HEK293T (cell line): ENCODE results near the gene CACNG1.
"Not testable (repeated sequence)": the region's sequence is repeated elsewhere in the genome, so short reads cannot be mapped to it uniquely, and the experiment has no call there.

ENCODE experiments used
- CTCF ChIA-PET: fragments of 350-600 bp; formaldehyde crosslinking; extraction: SDS; loops from one replicate; lab custom pipeline; 2021; ENCODE audit warnings: antibody characterized with exemption, inconsistent platforms; lab: Yijun Ruan, JAX
- POLR2A ChIA-PET: fragments of 350-600 bp; formaldehyde crosslinking; extraction: SDS; loops from one replicate; lab custom pipeline; 2020; ENCODE audit warnings: antibody characterized with exemption, inconsistent platforms; lab: Yijun Ruan, JAX
- DNase-seq: peaks from one replicate; pipeline ENCODE4 v3.0.0; 2012; ENCODE audit warnings: mixed read lengths; ENCODE audit errors: extremely low spot score
- ARNT ChIP-seq: fragments of 450-650 bp; IDR thresholded peaks from 2 replicates; pipeline ENCODE4 v1.6.1; 2017; ENCODE audit warnings: mild to moderate bottlenecking
- BHLHE40 ChIP-seq: fragments of 450-650 bp; IDR thresholded peaks from 2 replicates; pipeline ENCODE4 v1.6.1; 2016; ENCODE audit warnings: mild to moderate bottlenecking, moderate library complexity, borderline replicate concordance
- CTBP1 ChIP-seq: fragments of 450-650 bp; IDR thresholded peaks from 2 replicates; pipeline ENCODE4 v1.6.1; 2016; ENCODE audit warnings: borderline replicate concordance
- ELF4 ChIP-seq: fragments of 450-650 bp; IDR thresholded peaks from 2 replicates; pipeline ENCODE4 v1.6.1; 2017; ENCODE audit warnings: antibody characterized with exemption
- FOXA1 ChIP-seq: fragments of 450-650 bp; IDR thresholded peaks from 2 replicates; pipeline ENCODE4 v1.6.1; 2016; ENCODE audit warnings: mild to moderate bottlenecking
- FOXK2 ChIP-seq: fragments of 450-650 bp; IDR thresholded peaks from 2 replicates; pipeline ENCODE4 v1.6.1; 2016; ENCODE audit warnings: mild to moderate bottlenecking
- FOXM1 ChIP-seq: fragments of 450-650 bp; IDR thresholded peaks from 2 replicates; pipeline ENCODE4 v1.6.1; 2017; ENCODE audit warnings: mild to moderate bottlenecking, borderline replicate concordance
- HDGF ChIP-seq: fragments of 450-650 bp; IDR thresholded peaks from 2 replicates; pipeline ENCODE4 v1.6.1; 2017; ENCODE audit warnings: antibody characterized with exemption, borderline replicate concordance
- L3MBTL2 ChIP-seq: fragments of 450-650 bp; conservative IDR thresholded peaks from 2 replicates; pipeline ENCODE4 v1.6.1; 2016; ENCODE audit warnings: mild to moderate bottlenecking
- LEF1 ChIP-seq: fragments of 450-650 bp; IDR thresholded peaks from 2 replicates; pipeline ENCODE4 v1.6.1; 2017; ENCODE audit warnings: mild to moderate bottlenecking, borderline replicate concordance
- NFRKB ChIP-seq: fragments of 450-650 bp; IDR thresholded peaks from 2 replicates; pipeline ENCODE4 v1.6.1; 2016; ENCODE audit warnings: mild to moderate bottlenecking, moderate library complexity
- SP1 ChIP-seq: fragments of 450-650 bp; IDR thresholded peaks from 2 replicates; pipeline ENCODE4 v1.6.1; 2017
- SUZ12 ChIP-seq: fragments of 450-650 bp; IDR thresholded peaks from 2 replicates; pipeline ENCODE4 v1.6.1; 2016; ENCODE audit warnings: mild to moderate bottlenecking
- TARDBP ChIP-seq: fragments of 450-650 bp; IDR thresholded peaks from 2 replicates; pipeline ENCODE4 v1.6.1; 2016
- ZNF384 ChIP-seq: fragments of 450-650 bp; IDR thresholded peaks from 2 replicates; pipeline ENCODE4 v1.6.1; 2016
- TF ChIP-seq, protein P1 (sequence below): fragments of 450-650 bp; IDR thresholded peaks from 2 replicates; pipeline ENCODE4 v1.6.1; 2016

The CACNG1 gene

DNA sequence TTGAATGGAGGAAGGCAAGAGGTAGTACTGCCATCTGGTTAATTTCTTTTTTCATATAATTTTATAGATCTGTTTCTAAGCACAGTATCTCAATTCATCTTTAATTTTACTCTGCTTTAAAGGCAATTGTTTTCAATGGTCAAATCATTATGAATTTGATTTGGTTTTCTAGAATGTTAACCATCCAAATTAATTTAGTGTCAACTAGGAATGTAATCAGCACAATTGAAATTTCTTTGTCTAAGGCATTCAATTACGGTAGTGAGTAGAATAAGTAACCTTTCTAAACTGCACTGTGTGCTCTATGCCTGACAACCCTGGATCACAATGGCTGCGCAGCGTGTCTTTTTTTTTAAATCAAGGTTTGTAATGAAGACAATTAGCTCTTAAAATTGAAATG lies 44.3 kb downstream of the CACNG1 start:
- DNase-seq: no peak
- POLR2A ChIA-PET: no interaction called here
- CTCF ChIA-PET: no interaction called here
- TF ChIP-seq ELF4: no peak
- no peak for TF ChIP-seq BHLHE40
- no peak for TF ChIP-seq SP1
- TF ChIP-seq ARNT: no peak
- TF ChIP-seq L3MBTL2: no peak
- TF ChIP-seq SUZ12: no peak

DNA sequence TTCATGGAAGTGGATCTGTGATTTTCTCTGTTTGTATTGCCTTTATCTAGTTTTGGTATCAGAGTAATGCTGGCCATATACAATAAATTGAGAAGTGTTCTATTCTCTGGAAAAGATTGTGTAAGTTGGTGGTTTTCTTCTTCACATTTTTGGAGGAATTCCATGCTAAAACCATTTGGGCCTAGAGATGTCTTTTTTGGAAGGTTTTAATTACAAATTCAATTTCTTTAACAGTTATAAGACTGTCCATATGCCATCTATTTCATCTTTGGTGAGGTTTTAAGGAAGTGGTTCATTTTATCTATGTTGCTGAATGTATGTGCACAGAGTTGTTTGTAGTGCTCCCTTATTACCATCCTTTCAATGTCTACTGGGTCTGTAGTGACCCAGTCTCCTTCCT lies 46.0 kb downstream of the CACNG1 start:
- no peak for TF ChIP-seq L3MBTL2
- no peak for TF ChIP-seq LEF1
- no peak for TF ChIP-seq ELF4
- no peak for TF ChIP-seq SP1
- TF ChIP-seq FOXM1: no peak
- TF ChIP-seq TARDBP: no peak
- TF ChIP-seq HDGF: no peak
- TF ChIP-seq, protein P1, sequence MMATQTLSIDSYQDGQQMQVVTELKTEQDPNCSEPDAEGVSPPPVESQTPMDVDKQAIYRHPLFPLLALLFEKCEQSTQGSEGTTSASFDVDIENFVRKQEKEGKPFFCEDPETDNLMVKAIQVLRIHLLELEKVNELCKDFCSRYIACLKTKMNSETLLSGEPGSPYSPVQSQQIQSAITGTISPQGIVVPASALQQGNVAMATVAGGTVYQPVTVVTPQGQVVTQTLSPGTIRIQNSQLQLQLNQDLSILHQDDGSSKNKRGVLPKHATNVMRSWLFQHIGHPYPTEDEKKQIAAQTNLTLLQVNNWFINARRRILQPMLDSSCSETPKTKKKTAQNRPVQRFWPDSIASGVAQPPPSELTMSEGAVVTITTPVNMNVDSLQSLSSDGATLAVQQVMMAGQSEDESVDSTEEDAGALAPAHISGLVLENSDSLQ: no peak
- ChIA-PET CTCF (no interaction called here), POLR2A (no interaction called here)
- DNase-seq: no peak

DNA sequence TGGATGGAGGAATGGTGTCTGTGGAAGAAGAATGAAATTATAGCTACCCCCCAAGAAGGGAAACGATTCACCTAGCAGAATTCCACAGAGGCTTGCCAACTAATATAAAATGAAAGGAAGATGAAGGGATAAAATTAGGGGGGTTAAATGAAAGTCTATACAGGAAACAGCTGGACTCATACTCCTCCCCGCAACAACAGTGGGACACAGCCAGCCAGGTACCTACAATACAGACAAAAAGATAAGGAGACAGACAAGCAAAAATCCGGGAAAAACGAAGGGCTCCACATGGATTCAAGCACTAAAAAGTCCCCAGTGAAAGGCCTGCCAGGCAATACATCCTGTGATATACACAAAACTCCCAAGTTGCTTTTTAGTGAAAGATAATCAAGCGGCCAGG lies 47.9 kb downstream of the CACNG1 start:
- ChIA-PET CTCF (interaction anchor here (0.6 kb wide), 1 partner anchor 231 kb away, joined by 4 read pairs; no protein-coding TSS in a partner anchor), POLR2A (interaction anchor here (1.1 kb wide), 1 partner anchor 34 kb away, joined by 3 read pairs; no protein-coding TSS in a partner anchor)
- DNase-seq: no peak
- no peak for TF ChIP-seq FOXK2
- no peak for TF ChIP-seq L3MBTL2
- TF ChIP-seq ZNF384: no peak
- no peak for TF ChIP-seq LEF1
- no peak for TF ChIP-seq FOXM1
- no peak for TF ChIP-seq HDGF
- no peak for TF ChIP-seq FOXA1
- no peak for TF ChIP-seq SUZ12
- TF ChIP-seq TARDBP: no peak
- TF ChIP-seq, protein P1: no peak
- TF ChIP-seq ARNT: no peak
- TF ChIP-seq ELF4: no peak
- TF ChIP-seq CTBP1: no peak
- TF ChIP-seq NFRKB: no peak
- no peak for TF ChIP-seq BHLHE40

DNA sequence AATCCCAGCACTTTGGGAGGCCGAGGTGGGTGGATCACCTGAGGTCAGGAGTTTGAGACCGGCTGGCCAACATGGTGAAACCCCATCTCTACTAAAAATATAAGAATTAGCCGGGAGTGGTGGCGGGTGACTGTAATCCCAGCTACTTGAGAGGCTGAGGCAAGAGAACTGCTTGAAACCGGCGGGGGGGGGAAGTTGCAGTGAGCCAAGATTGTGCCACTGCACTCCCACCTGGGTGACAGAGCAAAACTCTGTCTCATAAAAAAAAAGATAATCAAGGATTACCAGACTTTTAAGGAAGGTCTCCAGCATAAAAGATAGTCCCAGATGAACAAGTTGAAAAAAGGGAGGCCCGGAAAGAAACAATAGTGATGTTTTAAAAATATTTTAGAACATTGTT lies 48.4 kb downstream of the CACNG1 start:
- CTCF ChIA-PET, DNase-seq: not testable (repeated sequence)
- POLR2A ChIA-PET: interaction anchor here (1.1 kb wide), 1 partner anchor 34 kb away, joined by 3 read pairs; no protein-coding TSS in a partner anchor

DNA sequence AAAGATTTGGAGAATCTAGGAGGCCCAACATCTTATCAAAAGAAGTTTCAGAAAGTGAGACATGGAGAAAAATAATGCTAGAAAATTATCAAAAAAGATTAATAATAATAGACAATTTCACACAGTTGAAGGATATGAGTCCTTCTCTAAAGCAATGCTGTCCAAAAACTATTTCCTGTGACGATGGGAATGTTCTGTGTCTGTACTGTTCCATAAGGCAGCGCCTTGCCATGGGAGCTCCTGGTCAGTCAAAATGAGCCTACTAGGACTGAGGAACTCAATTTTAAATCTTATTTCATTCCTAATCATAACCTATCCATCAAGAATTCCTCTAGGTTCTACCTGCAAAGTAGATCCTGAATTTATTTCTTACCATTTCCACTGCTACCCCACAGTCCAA lies 49.0 kb downstream of the CACNG1 start:
- no peak for DNase-seq
- TF ChIP-seq FOXA1: no peak
- POLR2A ChIA-PET: no interaction called here
- CTCF ChIA-PET: no interaction called here

DNA sequence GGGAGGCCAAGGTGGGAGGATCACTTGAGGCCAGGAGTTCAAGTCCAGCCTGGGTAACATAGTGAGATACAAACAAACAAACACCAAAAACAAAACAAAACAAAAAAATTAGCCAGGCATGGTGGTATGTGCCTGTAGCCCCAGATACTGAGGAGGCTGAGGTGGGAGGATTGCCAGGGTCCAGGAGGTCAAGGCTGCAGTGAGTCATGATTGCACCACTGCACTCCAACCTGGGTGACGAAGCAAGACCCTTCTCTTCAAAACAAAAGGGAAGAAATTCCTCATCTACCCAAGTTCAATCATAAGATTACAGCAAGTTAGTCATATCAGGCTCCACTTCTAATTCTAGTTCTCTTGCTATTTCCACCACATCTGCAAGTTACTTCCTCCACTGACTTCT lies 50.9 kb downstream of the CACNG1 start:
- CTCF ChIA-PET, POLR2A ChIA-PET, DNase-seq: not testable (repeated sequence)

DNA sequence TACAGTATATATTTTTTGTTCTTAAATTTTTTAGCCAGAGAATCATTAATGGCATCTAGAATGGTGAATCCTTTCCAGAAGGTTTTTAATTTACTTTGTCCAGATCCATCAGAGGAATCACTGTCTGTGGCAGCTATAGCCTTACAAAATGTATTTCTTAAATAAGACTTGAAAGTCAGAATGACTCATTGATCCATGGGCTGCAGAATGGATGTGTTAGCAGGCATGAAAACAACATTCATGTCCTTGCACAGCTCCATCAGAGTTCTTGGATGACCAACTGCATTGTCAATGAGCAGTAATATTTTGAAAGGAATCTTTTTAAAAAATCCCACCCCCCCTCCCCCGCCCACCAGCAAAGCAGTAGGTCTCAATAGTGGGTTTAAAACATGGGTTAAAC lies 51.4 kb downstream of the CACNG1 start:
- CTCF ChIA-PET: no interaction called here
- TF ChIP-seq, protein P1: no peak
- TF ChIP-seq NFRKB: no peak
- no peak for TF ChIP-seq CTBP1
- no peak for TF ChIP-seq ELF4
- TF ChIP-seq ZNF384: no peak
- no peak for TF ChIP-seq FOXA1
- no peak for TF ChIP-seq SUZ12
- TF ChIP-seq BHLHE40: no peak
- TF ChIP-seq TARDBP: no peak
- no peak for TF ChIP-seq L3MBTL2
- TF ChIP-seq ARNT: no peak
- no peak for TF ChIP-seq FOXK2
- no peak for TF ChIP-seq HDGF
- TF ChIP-seq SP1: no peak
- TF ChIP-seq LEF1: no peak
- no peak for TF ChIP-seq FOXM1
- POLR2A ChIA-PET: no interaction called here
- no peak for DNase-seq

DNA sequence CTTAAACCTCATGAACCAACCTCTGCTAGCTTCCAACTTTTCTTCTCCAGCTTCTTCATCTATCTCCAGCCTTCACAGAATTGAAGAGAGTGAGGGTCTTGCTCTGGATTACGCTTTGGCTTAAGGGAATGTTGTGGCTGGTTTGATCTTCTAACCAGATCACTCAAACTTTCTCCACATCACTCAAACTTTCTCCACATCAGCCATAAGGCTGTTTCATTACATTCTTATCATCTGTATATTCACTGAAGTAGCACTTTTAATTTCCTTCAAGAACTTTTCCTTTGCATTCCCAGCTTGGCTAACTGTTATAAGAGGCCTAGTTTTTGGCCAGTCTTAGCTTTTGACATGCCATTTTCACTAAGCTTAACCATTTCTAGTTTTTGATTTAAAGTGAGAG lies 52.3 kb downstream of the CACNG1 start:
- TF ChIP-seq, protein P1: no peak
- TF ChIP-seq FOXK2 (no peak), ARNT (no peak), FOXM1 (no peak), TARDBP (no peak)
- ChIA-PET CTCF (no interaction called here), POLR2A (no interaction called here)
- no peak for DNase-seq
